Measurements from ENCODE around the gene SDK2. TPM values are rescaled to one million over a fixed set of nuclear protein-coding genes. Genes with fewer than 3 reads are reported as not detected.

The SDK2 gene
- total and polyA plus RNA-seq, 5 donors from 2014 or later: 0.02 to 0.59 (median 0.02) TPM; not detected in 2

DNA sequence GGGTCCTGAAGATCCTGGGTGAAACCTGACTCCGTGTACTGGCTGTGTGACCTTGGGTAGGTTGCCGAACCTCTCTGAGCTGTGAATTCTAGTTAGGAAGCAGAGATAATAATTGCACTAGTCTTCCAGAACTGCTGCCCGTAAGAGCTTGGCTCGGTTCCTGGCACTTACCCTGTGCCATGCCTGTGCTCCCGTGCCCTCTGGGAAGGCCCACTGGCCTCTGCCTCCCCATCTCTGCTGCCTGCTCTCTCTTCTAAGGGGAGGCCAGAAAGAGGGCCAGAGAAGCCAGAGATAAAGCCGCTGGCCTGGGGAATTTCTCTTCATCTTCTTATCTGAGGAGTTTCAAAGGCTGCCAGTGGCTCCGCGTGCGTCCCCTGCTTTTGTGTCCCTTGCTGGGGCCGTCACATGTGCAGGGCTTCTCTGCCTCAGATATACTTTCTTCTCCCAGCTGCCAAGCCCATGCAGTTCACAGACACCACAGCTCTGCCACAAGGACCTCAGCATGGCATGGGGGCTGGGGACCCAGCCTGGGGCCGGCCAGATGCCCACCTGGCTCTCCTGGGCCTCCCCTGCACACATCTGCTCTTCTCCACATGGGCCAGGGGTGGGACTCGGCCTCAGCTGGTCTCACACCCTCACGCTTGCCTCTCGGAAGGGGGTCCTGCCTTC is 145.2 kb downstream of the SDK2 start:
- Histone ChIP-seq H3K27ac (ENCODE audit: insufficient read depth, low read length, poor library complexity, severe bottlenecking) (no peak overlapping the region), H3K36me3 (ENCODE audit: control insufficient read depth, insufficient read depth, low read length) (no peaks in the 10 kb centered on the region), H3K4me3 (ENCODE audit: low read depth, low read length) (no peak overlapping the region), H3K4me1 (ENCODE audit: control insufficient read depth, insufficient read depth, low read length, poor library complexity, severe bottlenecking) (no peaks in the 10 kb centered on the region), H3K27me3 (ENCODE audit: control insufficient read depth, insufficient read depth, low read length) (no peaks in the 10 kb centered on the region), H3K9me3 (ENCODE audit: control insufficient read depth in 2 of 2, low read length in 2 of 2) (no peaks in the 10 kb centered on the region)
- DNase-seq: no peak
- Mint-ChIP-seq H3K36me3 (no peaks in the 10 kb centered on the region), H3K27ac (no peak overlapping the region), H3K4me1 (peaks cover 0 to 3% (median 0%) of the 10 kb centered on the region in 4 donors), H3K4me3 (no peak overlapping the region), H3K9me3 (no peaks in the 10 kb centered on the region), H3K27me3 (peaks cover 7% of the 10 kb centered on the region)
- no peak for ATAC-seq (ENCODE audit: low read depth in 2 of 2)

DNA sequence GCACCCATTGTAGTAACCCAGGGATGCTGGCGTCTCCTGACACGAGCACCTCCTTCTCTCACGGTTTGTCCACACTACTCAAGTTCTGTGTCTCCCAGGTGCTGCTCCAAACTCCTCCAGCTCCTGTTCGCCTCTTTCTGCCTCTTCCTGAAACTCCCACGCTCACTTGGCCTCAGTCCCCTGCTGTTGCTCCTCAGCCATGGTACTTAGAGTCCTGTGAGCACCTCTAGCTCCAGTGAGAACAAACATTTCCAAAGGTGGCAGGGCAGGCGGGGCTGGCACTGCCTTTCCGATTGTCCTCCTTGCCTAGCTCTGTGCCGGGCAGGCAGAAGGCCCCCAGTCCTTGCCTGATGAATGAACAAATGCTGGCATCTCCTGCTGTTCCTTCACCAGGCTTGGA is 146.1 kb downstream of the SDK2 start:
- H3K4me1 Mint-ChIP-seq: peaks cover 0 to 3% (median 0%) of the 10 kb centered on the region in 4 donors

DNA sequence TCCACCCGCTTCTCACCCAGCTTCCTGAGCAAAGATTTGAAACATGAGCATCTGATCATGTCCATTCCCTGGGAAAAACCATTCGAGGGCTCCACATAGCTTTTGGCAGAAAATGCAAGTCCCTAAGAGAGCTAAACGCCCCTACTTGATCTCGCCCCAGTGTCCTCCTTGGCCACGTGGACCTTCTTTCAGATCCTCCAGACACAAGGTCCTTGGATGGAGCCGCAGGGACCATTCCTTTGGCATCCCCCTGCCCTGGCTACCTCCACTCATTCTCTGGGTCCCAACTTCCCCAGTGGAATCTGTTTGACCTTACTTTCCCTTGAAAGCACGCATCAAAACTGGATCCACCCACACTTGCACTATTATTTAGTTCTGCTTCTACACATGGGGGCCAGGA is 146.5 kb downstream of the SDK2 start:
- no peak overlapping the region for H3K4me3 Mint-ChIP-seq
- H3K4me1 Mint-ChIP-seq: peaks cover 0 to 3% (median 0%) of the 10 kb centered on the region in 4 donors
- ATAC-seq (ENCODE audit: low read depth in 2 of 2): no peak
- H3K27ac Mint-ChIP-seq: no peak overlapping the region
- Histone ChIP-seq H3K9me3 (ENCODE audit: control insufficient read depth in 2 of 2, low read length in 2 of 2) (no peaks in the 10 kb centered on the region), H3K27ac (ENCODE audit: insufficient read depth, low read length, poor library complexity, severe bottlenecking) (no peak overlapping the region), H3K4me1 (ENCODE audit: control insufficient read depth, insufficient read depth, low read length, poor library complexity, severe bottlenecking) (no peaks in the 10 kb centered on the region), H3K36me3 (ENCODE audit: control insufficient read depth, insufficient read depth, low read length) (no peaks in the 10 kb centered on the region), H3K27me3 (ENCODE audit: control insufficient read depth, insufficient read depth, low read length) (no peaks in the 10 kb centered on the region), H3K4me3 (ENCODE audit: low read depth, low read length) (no peak overlapping the region)
- no peaks in the 10 kb centered on the region for H3K36me3 Mint-ChIP-seq
- H3K27me3 Mint-ChIP-seq: peaks cover 7% of the 10 kb centered on the region
- H3K9me3 Mint-ChIP-seq: no peaks in the 10 kb centered on the region
- no peak for DNase-seq

More for the DNA sequence above, 146.1 kb downstream of the SDK2 start:
- Mint-ChIP-seq H3K27ac (no peak overlapping the region), H3K4me3 (no peak overlapping the region), H3K36me3 (no peaks in the 10 kb centered on the region), H3K9me3 (no peaks in the 10 kb centered on the region), H3K27me3 (peaks cover 7% of the 10 kb centered on the region)
- Histone ChIP-seq H3K4me1 (ENCODE audit: control insufficient read depth, insufficient read depth, low read length, poor library complexity, severe bottlenecking) (no peaks in the 10 kb centered on the region), H3K4me3 (ENCODE audit: low read depth, low read length) (no peak overlapping the region), H3K9me3 (ENCODE audit: control insufficient read depth in 2 of 2, low read length in 2 of 2) (no peaks in the 10 kb centered on the region), H3K27me3 (ENCODE audit: control insufficient read depth, insufficient read depth, low read length) (no peaks in the 10 kb centered on the region), H3K27ac (ENCODE audit: insufficient read depth, low read length, poor library complexity, severe bottlenecking) (no peak overlapping the region), H3K36me3 (ENCODE audit: control insufficient read depth, insufficient read depth, low read length) (no peaks in the 10 kb centered on the region)
- no peak for ATAC-seq (ENCODE audit: low read depth in 2 of 2)
- DNase-seq: no peak

DNA sequence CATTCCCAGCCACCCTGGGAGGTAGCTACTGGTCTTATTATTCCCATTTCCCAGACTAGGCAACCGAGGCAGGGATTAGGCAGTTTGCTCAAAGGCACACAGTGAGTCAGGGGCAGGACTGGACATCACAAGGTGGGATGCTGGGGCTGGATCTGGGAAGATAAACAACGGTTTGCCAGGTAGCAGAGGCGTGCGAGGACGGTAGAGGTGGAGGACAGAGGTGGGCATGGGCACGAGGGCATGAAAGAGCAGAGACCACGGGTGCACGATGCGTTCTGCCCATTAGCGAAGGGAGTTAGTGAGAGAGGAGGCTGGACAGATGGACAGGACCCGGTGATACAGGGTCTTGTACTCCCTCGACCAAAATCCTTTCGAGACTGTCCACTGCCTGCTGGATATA is 148.0 kb downstream of the SDK2 start:
- no peaks in the 10 kb centered on the region for H3K27me3 ChIP-seq (ENCODE audit: control insufficient read depth, insufficient read depth, low read length)
- Mint-ChIP-seq H3K36me3 (no peaks in the 10 kb centered on the region), H3K27me3 (peaks cover 7% of the 10 kb centered on the region), H3K4me1 (peaks cover 0 to 3% (median 0%) of the 10 kb centered on the region in 4 donors), H3K9me3 (no peaks in the 10 kb centered on the region), H3K27ac (peak overlapping the region in 1 of 3 donors; percentile 14), H3K4me3 (no peak overlapping the region)
- H3K4me3 ChIP-seq (ENCODE audit: low read depth, low read length): no peak overlapping the region
- no peaks in the 10 kb centered on the region for H3K9me3 ChIP-seq (ENCODE audit: control insufficient read depth in 2 of 2, low read length in 2 of 2)
- no peak for DNase-seq
- no peaks in the 10 kb centered on the region for H3K36me3 ChIP-seq (ENCODE audit: control insufficient read depth, insufficient read depth, low read length)
- no peaks in the 10 kb centered on the region for H3K4me1 ChIP-seq (ENCODE audit: control insufficient read depth, insufficient read depth, low read length, poor library complexity, severe bottlenecking)
- no peak for ATAC-seq (ENCODE audit: low read depth in 2 of 2)
- no peak overlapping the region for H3K27ac ChIP-seq (ENCODE audit: insufficient read depth, low read length, poor library complexity, severe bottlenecking)

DNA sequence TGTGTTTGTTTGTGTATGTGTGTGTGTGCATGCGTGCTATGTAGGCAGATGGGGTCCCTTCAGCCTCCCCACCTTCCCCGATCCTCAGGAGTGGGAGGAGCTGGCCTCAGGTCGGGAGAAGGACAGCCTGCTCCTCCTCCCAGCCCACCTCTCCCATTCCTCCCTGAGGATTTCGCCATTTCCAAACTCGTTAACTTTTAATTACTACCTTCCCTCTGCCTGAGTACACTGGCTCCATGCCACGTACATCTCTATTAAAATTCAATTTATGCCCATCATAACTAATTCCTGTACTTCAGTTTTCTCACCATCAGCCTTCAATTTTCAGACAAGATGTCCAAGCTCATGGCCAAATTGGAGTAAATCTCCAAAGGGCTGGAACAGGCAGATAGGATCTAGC is 148.6 kb downstream of the SDK2 start:
- Mint-ChIP-seq H3K9me3 (no peaks in the 10 kb centered on the region), H3K27ac (no peak overlapping the region), H3K4me3 (peak overlapping the region in 1 of 4 donors; percentile 13), H3K36me3 (no peaks in the 10 kb centered on the region), H3K27me3 (peaks cover 4% of the 10 kb centered on the region), H3K4me1 (peaks cover 0 to 3% (median 0%) of the 10 kb centered on the region in 4 donors)
- Histone ChIP-seq H3K4me3 (ENCODE audit: low read depth, low read length) (no peak overlapping the region), H3K27ac (ENCODE audit: insufficient read depth, low read length, poor library complexity, severe bottlenecking) (no peak overlapping the region), H3K4me1 (ENCODE audit: control insufficient read depth, insufficient read depth, low read length, poor library complexity, severe bottlenecking) (no peaks in the 10 kb centered on the region), H3K36me3 (ENCODE audit: control insufficient read depth, insufficient read depth, low read length) (no peaks in the 10 kb centered on the region), H3K27me3 (ENCODE audit: control insufficient read depth, insufficient read depth, low read length) (no peaks in the 10 kb centered on the region), H3K9me3 (ENCODE audit: control insufficient read depth in 2 of 2, low read length in 2 of 2) (no peaks in the 10 kb centered on the region)
- DNase-seq (no peak), ATAC-seq (ENCODE audit: low read depth in 2 of 2) (no peak)

DNA sequence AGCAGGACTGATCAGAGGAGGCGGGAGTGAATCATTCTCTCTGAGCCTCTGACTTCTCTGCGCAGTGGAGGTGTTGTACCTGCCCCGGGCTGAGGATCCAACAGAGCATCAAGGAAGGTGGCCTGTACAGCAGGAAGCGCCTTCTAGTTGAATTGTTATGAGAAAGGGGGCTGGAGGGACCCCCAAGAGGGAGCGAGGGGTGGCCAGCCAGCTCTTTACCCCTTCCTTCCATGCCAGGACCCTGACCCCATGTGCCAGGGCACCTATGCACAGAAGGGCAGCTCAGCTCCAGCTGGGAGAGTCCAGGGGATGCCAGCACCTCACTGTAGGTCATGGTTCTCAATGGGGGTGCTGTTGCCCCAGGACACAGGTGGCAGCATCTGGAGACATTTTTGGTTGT is 149.3 kb downstream of the SDK2 start:
- ATAC-seq (ENCODE audit: low read depth in 2 of 2) (no peak), DNase-seq (no peak)
- Mint-ChIP-seq H3K4me1 (peaks cover 0 to 3% (median 0%) of the 10 kb centered on the region in 4 donors), H3K36me3 (no peaks in the 10 kb centered on the region), H3K27ac (no peak overlapping the region), H3K9me3 (no peaks in the 10 kb centered on the region), H3K4me3 (no peak overlapping the region), H3K27me3 (no peaks in the 10 kb centered on the region)
- Histone ChIP-seq H3K4me1 (ENCODE audit: control insufficient read depth, insufficient read depth, low read length, poor library complexity, severe bottlenecking) (no peaks in the 10 kb centered on the region), H3K9me3 (ENCODE audit: control insufficient read depth in 2 of 2, low read length in 2 of 2) (no peaks in the 10 kb centered on the region), H3K4me3 (ENCODE audit: low read depth, low read length) (no peak overlapping the region), H3K27ac (ENCODE audit: insufficient read depth, low read length, poor library complexity, severe bottlenecking) (no peak overlapping the region), H3K36me3 (ENCODE audit: control insufficient read depth, insufficient read depth, low read length) (no peaks in the 10 kb centered on the region), H3K27me3 (ENCODE audit: control insufficient read depth, insufficient read depth, low read length) (no peaks in the 10 kb centered on the region)

DNA sequence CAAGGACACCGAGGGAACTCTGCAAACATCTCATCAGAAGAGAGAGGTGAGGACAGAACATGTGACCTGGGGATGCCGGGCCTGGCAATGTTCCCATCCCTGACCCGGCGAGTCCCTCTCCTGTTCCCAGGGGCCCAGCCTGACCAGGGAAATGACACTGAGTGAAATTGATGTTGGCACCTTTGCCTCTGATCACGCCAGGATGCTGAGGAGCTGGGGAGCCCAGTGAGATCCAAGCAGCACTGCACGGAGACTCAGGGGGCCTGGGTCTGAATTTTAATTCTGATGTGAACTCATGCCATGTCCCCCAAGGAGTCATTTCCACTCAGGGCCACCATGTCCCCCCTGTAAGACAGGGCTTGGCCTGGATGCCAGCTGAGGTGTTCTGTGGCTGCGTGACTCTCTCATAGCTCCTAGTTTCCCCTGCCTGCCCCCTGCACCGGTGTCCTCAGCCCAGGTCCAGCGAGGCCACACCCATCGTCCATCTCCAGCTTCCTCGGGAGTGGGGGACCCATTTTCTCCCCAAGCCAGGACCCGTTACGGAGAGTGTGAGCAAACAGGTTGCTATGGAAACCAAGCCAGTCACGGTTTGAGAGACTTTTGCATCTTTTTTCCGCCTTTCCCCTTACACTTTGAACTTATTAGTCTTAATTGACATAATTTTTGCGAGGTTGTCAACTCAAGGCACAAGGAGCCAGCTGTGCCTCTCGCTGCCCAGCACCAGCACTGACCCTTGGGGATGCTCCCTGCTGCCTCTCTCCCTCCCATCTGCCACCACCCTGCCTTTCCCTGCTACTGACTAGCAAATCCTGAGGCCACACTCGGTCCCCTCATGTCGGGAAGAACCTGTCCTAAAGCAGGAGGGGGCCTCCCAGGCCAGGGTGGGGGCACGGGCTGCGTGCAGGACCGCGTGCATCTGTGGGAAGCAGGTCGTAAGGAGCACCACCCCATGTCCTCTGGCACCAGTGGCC is 150.0 kb downstream of the SDK2 start:
- H3K27me3 Mint-ChIP-seq: no peaks in the 10 kb centered on the region
- DNase-seq: no peak
- no peaks in the 10 kb centered on the region for H3K9me3 Mint-ChIP-seq

More for the DNA sequence above, 150.0 kb downstream of the SDK2 start:
- H3K4me1 Mint-ChIP-seq: peaks cover 0 to 3% (median 0%) of the 10 kb centered on the region in 4 donors
- no peak overlapping the region for H3K4me3 Mint-ChIP-seq
- Histone ChIP-seq H3K9me3 (ENCODE audit: control insufficient read depth in 2 of 2, low read length in 2 of 2) (no peaks in the 10 kb centered on the region), H3K27ac (ENCODE audit: insufficient read depth, low read length, poor library complexity, severe bottlenecking) (no peak overlapping the region), H3K4me3 (ENCODE audit: low read depth, low read length) (no peak overlapping the region), H3K27me3 (ENCODE audit: control insufficient read depth, insufficient read depth, low read length) (no peaks in the 10 kb centered on the region), H3K4me1 (ENCODE audit: control insufficient read depth, insufficient read depth, low read length, poor library complexity, severe bottlenecking) (no peaks in the 10 kb centered on the region), H3K36me3 (ENCODE audit: control insufficient read depth, insufficient read depth, low read length) (no peaks in the 10 kb centered on the region)
- no peak for ATAC-seq (ENCODE audit: low read depth in 2 of 2)
- peak overlapping the region in 1 of 3 donors; percentile 26 for H3K27ac Mint-ChIP-seq
- H3K36me3 Mint-ChIP-seq: no peaks in the 10 kb centered on the region
